Neural progenitor cell (in vitro differentiated cells): ENCODE results near the gene NDUFA13. TPM values are rescaled to one million over a fixed set of nuclear protein-coding genes. Genes with fewer than 3 reads are reported as not detected.

Experiments used
- DNase-seq: peaks from one replicate; pipeline ENCODE4 v3.0.0-alpha.2; 2016; ENCODE audit warnings: low spot score
- H2AFZ ChIP-seq: fragments of 200-600 bp; sonication (generic); replicated peaks from 2 replicates; pipeline ENCODE4 v1.6.1; 2016; ENCODE audit warnings: antibody characterized with exemption
- H3F3A ChIP-seq: fragments of 200-600 bp; sonication (generic); 2 replicates; pipeline ENCODE4 v1.6.1; 2016; ENCODE audit warnings: antibody characterized with exemption, low read depth
- H3K27ac ChIP-seq: fragments of 200-600 bp; sonication (generic); 2 replicates; pipeline ENCODE4 v1.5.1; 2016; ENCODE audit warnings: mild to moderate bottlenecking
- H3K27me3 ChIP-seq: fragments of 200-600 bp; sonication (generic); 2 replicates; pipeline ENCODE4 v1.6.1; 2016; ENCODE audit warnings: mild to moderate bottlenecking, moderate library complexity
- H3K36me3 ChIP-seq: fragments of 200-600 bp; sonication (generic); 2 replicates; pipeline ENCODE4 v1.5.1; 2016
- H3K4me1 ChIP-seq: fragments of 200-600 bp; sonication (generic); 2 replicates; pipeline ENCODE4 v1.6.1; 2016; ENCODE audit warnings: mixed run types
- H3K4me2 ChIP-seq: fragments of 200-600 bp; sonication (generic); 2 replicates; pipeline ENCODE4 v1.6.1; 2016
- H3K4me3 ChIP-seq: fragments of 200-600 bp; sonication (generic); 2 replicates; pipeline ENCODE4 v1.5.1; 2016
- H3K79me2 ChIP-seq: fragments of 200-600 bp; sonication (generic); 2 replicates; pipeline ENCODE4 v1.6.1; 2016; ENCODE audit warnings: low read depth
- H3K9ac ChIP-seq: fragments of 200-600 bp; sonication (generic); 2 replicates; pipeline ENCODE4 v1.6.1; 2016
- H3K9me3 ChIP-seq: fragments of 200-600 bp; sonication (generic); 2 replicates; pipeline ENCODE4 v1.5.1; 2016; ENCODE audit warnings: low read depth
- H4K20me1 ChIP-seq: fragments of 200-600 bp; sonication (generic); 2 replicates; pipeline ENCODE4 v1.6.1; 2016; ENCODE audit warnings: low read depth
- H3K27ac Mint-ChIP-seq: 3 replicates; pipeline ENCODE4 v1.8.0; 2021; ENCODE audit warnings: mixed read lengths
- H3K27me3 Mint-ChIP-seq: 2 replicates; pipeline ENCODE4 v1.8.0; 2022; ENCODE audit warnings: low read depth, mild to moderate bottlenecking, inconsistent platforms, moderate library complexity, mixed read lengths; ENCODE audit not compliant: insufficient read depth
- H3K36me3 Mint-ChIP-seq: 3 replicates; pipeline ENCODE4 v1.8.0; 2021; ENCODE audit warnings: mixed read lengths
- H3K4me1 Mint-ChIP-seq: 3 replicates; pipeline ENCODE4 v1.8.0; 2021; ENCODE audit warnings: mixed read lengths
- H3K4me3 Mint-ChIP-seq: 3 replicates; pipeline ENCODE4 v1.8.0; 2021; ENCODE audit warnings: mild to moderate bottlenecking, moderate library complexity, mixed read lengths
- H3K9me3 Mint-ChIP-seq: 3 replicates; pipeline ENCODE4 v1.8.0; 2020; ENCODE audit warnings: mixed read lengths
- CTCF ChIP-seq: fragments of 200-600 bp; sonication (generic); IDR thresholded peaks from 2 replicates; pipeline ENCODE4 v1.5.1; 2017; ENCODE audit warnings: antibody characterized with exemption, mild to moderate bottlenecking
- EZH2 ChIP-seq: fragments of 200-600 bp; sonication (generic); IDR thresholded peaks from 2 replicates; pipeline ENCODE4 v1.6.1; 2017; ENCODE audit warnings: antibody characterized with exemption, mild to moderate bottlenecking, moderate library complexity
- EZH2phosphoT487 ChIP-seq: fragments of 200-600 bp; sonication (generic); IDR thresholded peaks from 2 replicates; pipeline ENCODE4 v1.6.1; 2017; ENCODE audit warnings: antibody characterized with exemption
- total RNA-seq: library from RNA; depleted of rRNA; stranded (reverse); fragments of >200 nt; gene quantifications from 2 replicates; pipeline ENCODE4 v1.2.3, GENCODE V29; 2015; ENCODE audit warnings: low replicate concordance

Gene NDUFA13
- total RNA-seq, 1 donor from 2014 or later = 78.6 TPM

- Histone ChIP-seq H3K4me3 (no peak overlapping the region), H3K4me2 (no peak overlapping the region), H3K36me3 (no peaks in the 10 kb centered on the region), H4K20me1 (peaks cover 6% of the 10 kb centered on the region), H3K27ac (no peak overlapping the region), H3K27me3 (no peaks in the 10 kb centered on the region), H3K4me1 (no peaks in the 10 kb centered on the region), H3K9me3 (no peaks in the 10 kb centered on the region), H3K9ac (no peak overlapping the region), H3K79me2 (peaks cover 26% of the 10 kb centered on the region), H2AFZ (no peak overlapping the region), H3F3A (peaks cover 10% of the 10 kb centered on the region)
- Mint-ChIP-seq H3K9me3 (no peaks in the 10 kb centered on the region), H3K4me3 (peak overlapping the region; percentile 53), H3K27me3 (no peaks in the 10 kb centered on the region), H3K27ac (no peak overlapping the region), H3K4me1 (peaks cover 12% of the 10 kb centered on the region), H3K36me3 (peaks cover 2% of the 10 kb centered on the region)
- no peak for DNase-seq
- no peak for TF ChIP-seq EZH2
- TF ChIP-seq EZH2phosphoT487 = no peak
- no peak for TF ChIP-seq CTCF
Measured at GRCh38 chr19:19513682-19514081, 2.3 kb upstream of the NDUFA13 start.

DNA sequence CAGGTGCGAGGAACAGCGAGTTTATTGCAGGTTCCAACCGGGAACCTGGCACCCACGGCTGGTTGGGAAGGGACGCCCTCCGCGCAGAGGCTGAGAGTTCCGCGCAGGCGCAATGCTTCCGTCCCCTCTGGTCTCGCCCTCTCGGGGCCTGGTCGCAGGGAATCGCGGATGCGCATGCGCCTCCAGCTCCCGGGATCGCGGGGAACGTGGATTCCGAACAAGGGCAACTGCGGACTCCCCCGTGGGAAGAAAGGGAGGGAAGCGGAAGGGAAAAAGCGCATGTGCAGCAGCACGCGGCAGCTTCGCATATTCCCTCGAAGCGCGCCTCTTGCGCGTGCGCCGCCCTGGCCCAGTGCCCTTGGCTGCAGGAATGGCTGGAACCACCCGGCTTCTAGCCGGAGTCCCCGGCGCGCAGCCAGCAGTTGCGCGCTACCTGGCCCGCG lies 1.8 kb upstream of the NDUFA13 start:
- no peaks in the 10 kb centered on the region for H3K27me3 Mint-ChIP-seq
- no peak for DNase-seq
- Histone ChIP-seq H3K4me1 (no peaks in the 10 kb centered on the region), H3K27ac (no peak overlapping the region), H3K9me3 (no peaks in the 10 kb centered on the region), H3K4me3 (no peak overlapping the region), H3K9ac (no peak overlapping the region), H3K27me3 (no peaks in the 10 kb centered on the region), H3K36me3 (no peaks in the 10 kb centered on the region), H3K79me2 (peaks cover 32% of the 10 kb centered on the region), H3K4me2 (no peak overlapping the region), H3F3A (peaks cover 10% of the 10 kb centered on the region), H4K20me1 (peaks cover 8% of the 10 kb centered on the region), H2AFZ (no peak overlapping the region)
- peaks cover 4% of the 10 kb centered on the region for H3K36me3 Mint-ChIP-seq
- no peaks in the 10 kb centered on the region for H3K9me3 Mint-ChIP-seq
- no peak for TF ChIP-seq EZH2
- no peak for TF ChIP-seq CTCF
- no peak for TF ChIP-seq EZH2phosphoT487
- H3K4me1 Mint-ChIP-seq = peaks cover 12% of the 10 kb centered on the region
- no peak overlapping the region for H3K27ac Mint-ChIP-seq
- H3K4me3 Mint-ChIP-seq = peak overlapping the region; percentile 53

DNA sequence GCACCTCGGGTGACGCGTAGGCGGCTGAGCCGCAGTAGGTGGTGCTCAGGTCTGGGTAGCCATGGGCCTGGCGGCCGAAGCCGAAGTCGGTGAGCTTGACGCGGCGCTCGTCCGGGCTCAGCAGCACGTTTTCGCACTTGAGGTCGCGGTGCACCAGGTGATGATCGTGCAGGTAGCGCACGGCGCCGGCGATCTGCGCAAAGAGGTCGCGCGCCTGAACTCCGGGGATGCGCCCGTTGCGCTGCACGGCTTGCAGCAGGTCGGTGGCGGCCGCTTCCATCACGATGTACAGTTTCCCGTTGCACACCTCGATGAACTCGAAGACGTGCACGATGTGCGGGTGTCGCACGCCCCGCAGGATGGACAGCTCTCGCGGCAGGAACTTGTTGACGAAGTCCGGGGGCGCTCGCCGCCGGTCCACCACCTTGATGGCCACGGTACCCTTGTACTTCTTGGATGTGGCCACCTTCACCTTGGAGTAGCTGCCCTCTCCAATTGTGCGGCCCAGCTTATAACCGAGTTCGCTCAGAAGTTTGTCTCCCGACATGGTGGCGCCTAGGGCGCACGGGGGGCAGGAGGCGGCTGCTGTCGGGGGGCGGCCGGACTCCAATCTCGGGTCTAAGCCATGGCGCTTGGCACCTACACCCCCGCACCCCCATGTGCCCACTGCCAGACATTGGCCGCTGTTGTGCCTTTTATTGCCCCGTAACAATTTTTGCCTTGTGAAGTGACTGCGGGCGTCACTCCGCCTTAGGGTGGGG lies 964 bp upstream of the NDUFA13 start, which contains the start of gene TSSK6:
TSS of gene TSSK6 (minus strand) at position 668 of the 761 bp plus-strand sequence. CDS start at position 547, 121 bp downstream.
- no peaks in the 10 kb centered on the region for H3K9me3 Mint-ChIP-seq
- H3K27ac Mint-ChIP-seq = peak within 1 kb of the TSS; percentile 90
- H3K36me3 Mint-ChIP-seq = peaks cover 10% of the 10 kb centered on the region
- Histone ChIP-seq H2AFZ (peak within 1 kb of the TSS; percentile 93), H3K27ac (no peak within 1 kb of the TSS), H3K36me3 (no peaks in the 10 kb centered on the region), H3K4me3 (peak within 1 kb of the TSS; percentile 72), H3K4me2 (peak within 1 kb of the TSS; percentile 90), H3K4me1 (no peaks in the 10 kb centered on the region), H3K9me3 (no peaks in the 10 kb centered on the region), H3K79me2 (peaks cover 40% of the 10 kb centered on the region), H3K9ac (peak within 1 kb of the TSS; percentile 10), H3K27me3 (no peaks in the 10 kb centered on the region), H3F3A (peaks cover 3% of the 10 kb centered on the region), H4K20me1 (peaks cover 12% of the 10 kb centered on the region)
- peaks cover 12% of the 10 kb centered on the region for H3K4me1 Mint-ChIP-seq
- DNase-seq = no peak
- peak within 1 kb of the TSS; percentile 96 for H3K4me3 Mint-ChIP-seq
- TF ChIP-seq EZH2 = no peak
- TF ChIP-seq CTCF = no peak
- no peak for TF ChIP-seq EZH2phosphoT487
- H3K27me3 Mint-ChIP-seq = no peaks in the 10 kb centered on the region
